NT2/D1 (cell line): Measurements from ENCODE around the gene SEMA3F.
"Not testable (repeated sequence)": the region's sequence is repeated elsewhere in the genome, so short reads cannot be mapped to it uniquely, and the experiment has no call there.

ENCODE experiments used
- SUZ12 ChIP-seq: IDR thresholded peaks from 2 replicates; pipeline ENCODE4 v1.6.1; 2011; ENCODE audit not compliant: insufficient read length, insufficient read depth; ENCODE audit errors: extremely low read depth
- YY1 ChIP-seq: IDR thresholded peaks from 2 replicates; pipeline ENCODE4 v1.6.1; 2011; ENCODE audit not compliant: insufficient read length, insufficient read depth
- ZNF274 ChIP-seq: IDR thresholded peaks from 2 replicates; pipeline ENCODE4 v1.6.1; 2011; ENCODE audit warnings: mild to moderate bottlenecking, low read depth, low read length

DNA sequence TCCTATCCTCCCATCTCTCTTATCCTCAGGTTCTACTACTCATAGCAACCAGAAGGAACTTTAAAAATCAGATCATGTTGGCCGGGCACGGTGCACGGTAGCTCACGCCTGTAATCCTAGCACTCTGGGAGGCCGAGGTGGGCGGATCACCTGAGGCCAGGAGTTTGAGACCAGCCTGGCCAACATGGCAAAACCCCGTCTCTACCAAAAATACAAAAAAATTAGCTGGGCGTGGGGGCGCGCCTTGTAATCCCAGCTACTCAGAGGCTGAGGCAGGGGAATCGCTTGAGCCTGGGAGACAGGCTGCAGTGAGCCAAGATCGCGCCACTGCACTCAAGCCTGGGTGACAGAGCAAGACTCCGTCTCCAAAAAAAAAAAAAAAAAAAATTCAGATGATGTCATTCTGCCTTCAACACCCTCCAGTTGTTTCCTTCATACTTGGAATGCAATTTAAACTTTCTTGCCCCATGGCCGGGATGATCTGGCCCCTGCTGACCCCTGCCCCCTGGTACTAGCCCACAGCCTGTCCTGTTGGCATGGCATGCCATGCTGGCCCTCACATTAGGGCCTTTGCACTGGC, 73.2 kb downstream of the SEMA3F start:
- not testable (repeated sequence) for TF ChIP-seq ZNF274, YY1, SUZ12
